ENCODE data around the gene MCF2L2.

DNA sequence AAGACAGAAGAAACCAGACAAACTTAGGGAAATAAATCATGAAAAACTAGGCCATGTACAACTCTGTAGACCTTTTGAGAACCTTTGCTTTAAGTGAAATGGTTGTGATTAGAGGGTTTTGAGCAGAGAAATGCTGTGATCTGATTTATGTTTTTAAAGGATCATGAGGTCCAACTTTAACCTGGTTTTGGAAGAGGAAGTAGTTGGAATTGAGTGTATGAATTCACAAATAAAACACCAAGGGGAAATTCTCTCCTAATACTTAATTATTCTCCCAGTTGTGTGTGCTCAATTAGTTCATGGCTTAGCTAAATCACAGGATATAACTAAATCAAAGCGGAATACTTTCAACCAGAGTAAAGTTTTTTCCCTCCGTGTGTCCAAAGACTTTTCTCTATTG is 45.5 kb upstream of the MCF2L2 start:
- no peak for TF ChIP-seq CTCF (IDR thresholded peaks at IDR 0.05)
- TF ChIP-seq POLR2A (IDR thresholded peaks at IDR 0.05), result no peak

All from uterus (tissue), 2 donors.